Tibial artery (tissue), 4 donors: ENCODE results near the gene PXDC1.

Experiments
- DNase-seq, 2 donors: peaks; one replicate each; pipeline ENCODE4 v3.0.0-alpha.2; 2019
- H3K27ac ChIP-seq, 2 donors: fragments of 200-600 bp; sonication (generic) in 1 of 2; 1 replicate in 1 of 2; 2 replicates in 1 of 2; pipeline ENCODE4 v1.5.1; 2018 to 2019; ENCODE audit warnings: mild to moderate bottlenecking in 1 of 2
- H3K27me3 ChIP-seq, 2 donors: fragments of 200-600 bp; sonication (generic) in 1 of 2; one replicate each; pipeline versions ENCODE4 v1.5.1 to v1.6.0; 2016 to 2019
- H3K36me3 ChIP-seq, 3 donors: fragments of 200-600 bp; sonication (generic) in 2 of 3; one replicate each; pipeline ENCODE4 v1.5.1; 2016 to 2019; ENCODE audit warnings: mild to moderate bottlenecking in 2 of 3
- H3K4me1 ChIP-seq, 4 donors: fragments of 200-600 bp; sonication (generic) in 2 of 4; 1 replicate in 3 of 4; 2 replicates in 1 of 4; pipeline ENCODE4 v1.5.1; 2016 to 2019
- H3K4me3 ChIP-seq, 2 donors: fragments of 200-600 bp; sonication (generic) in 1 of 2; 1 replicate in 1 of 2; 2 replicates in 1 of 2; pipeline ENCODE4 v1.5.1; 2018 to 2019; ENCODE audit warnings: mild to moderate bottlenecking in 2 of 2
- H3K9me3 ChIP-seq, 3 donors: fragments of 200-600 bp; sonication (generic) in 1 of 3; one replicate each; pipeline ENCODE4 v1.5.1; 2016 to 2019
- intact Hi-C: fragments of 100-400 bp; cut with DNase I; formaldehyde crosslinking; loops from one replicate; pipeline ENCODE4 v1.15.0; 2023; ENCODE audit warnings: low total_unique reads
- TF ChIP-seq, protein P1 (sequence below), 2 experiments: fragments of 200-600 bp in 1 of 2; fragments of 450-650 bp in 1 of 2; IDR thresholded peaks; one replicate each; pipeline ENCODE4 v1.5.1; 2017 to 2019; ENCODE audit warnings: antibody characterized with exemption in 2 of 2, mild to moderate bottlenecking in 1 of 2, moderate library complexity in 1 of 2

PXDC1 gene

DNA sequence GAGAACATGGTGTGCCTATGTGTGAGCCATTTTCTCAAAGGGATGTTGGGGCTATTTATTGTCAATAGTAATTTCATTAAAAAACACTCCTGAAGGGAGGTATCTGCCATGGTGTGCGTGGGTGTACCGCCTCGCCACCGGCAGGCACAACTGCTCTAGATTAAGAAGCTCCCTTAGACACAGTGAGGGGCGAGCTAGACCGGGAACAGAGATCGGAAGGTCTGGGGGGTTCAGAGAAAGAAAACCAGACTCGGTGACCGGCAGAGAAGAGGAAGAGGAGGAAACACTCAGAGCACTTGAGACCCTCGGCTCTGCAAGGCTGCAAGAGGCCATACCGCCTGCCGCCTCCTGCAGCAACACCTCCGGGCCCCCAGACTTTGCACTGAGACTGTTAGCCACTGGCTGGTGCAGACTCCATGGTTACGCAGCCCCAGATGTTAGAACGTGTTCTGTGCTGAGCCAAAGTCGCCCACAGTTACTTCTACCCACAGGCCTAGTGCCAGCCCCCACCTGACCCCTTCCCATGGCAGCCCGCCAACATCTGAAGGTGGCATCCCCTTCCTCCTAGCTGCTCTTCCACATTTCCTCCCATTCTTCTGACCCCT, 18.1 kb downstream of the PXDC1 start:
- no peak overlapping the region for H3K4me3 ChIP-seq
- H3K27me3 ChIP-seq, result no peaks in the 10 kb centered on the region
- intact Hi-C loops, result loop anchor here (2.0 to 10.0 kb wide), 2 partner anchors 379 to 453 kb away; no protein-coding TSS in a partner anchor
- H3K9me3 ChIP-seq, result no peaks in the 10 kb centered on the region
- DNase-seq, result peak in 1 of 2 donors; percentile 19
- peaks cover 0 to 100% (median 75%) of the 10 kb centered on the region in 4 donors for H3K4me1 ChIP-seq
- H3K27ac ChIP-seq, result peak overlapping the region; percentile 62 to 75
- TF ChIP-seq, protein P1, sequence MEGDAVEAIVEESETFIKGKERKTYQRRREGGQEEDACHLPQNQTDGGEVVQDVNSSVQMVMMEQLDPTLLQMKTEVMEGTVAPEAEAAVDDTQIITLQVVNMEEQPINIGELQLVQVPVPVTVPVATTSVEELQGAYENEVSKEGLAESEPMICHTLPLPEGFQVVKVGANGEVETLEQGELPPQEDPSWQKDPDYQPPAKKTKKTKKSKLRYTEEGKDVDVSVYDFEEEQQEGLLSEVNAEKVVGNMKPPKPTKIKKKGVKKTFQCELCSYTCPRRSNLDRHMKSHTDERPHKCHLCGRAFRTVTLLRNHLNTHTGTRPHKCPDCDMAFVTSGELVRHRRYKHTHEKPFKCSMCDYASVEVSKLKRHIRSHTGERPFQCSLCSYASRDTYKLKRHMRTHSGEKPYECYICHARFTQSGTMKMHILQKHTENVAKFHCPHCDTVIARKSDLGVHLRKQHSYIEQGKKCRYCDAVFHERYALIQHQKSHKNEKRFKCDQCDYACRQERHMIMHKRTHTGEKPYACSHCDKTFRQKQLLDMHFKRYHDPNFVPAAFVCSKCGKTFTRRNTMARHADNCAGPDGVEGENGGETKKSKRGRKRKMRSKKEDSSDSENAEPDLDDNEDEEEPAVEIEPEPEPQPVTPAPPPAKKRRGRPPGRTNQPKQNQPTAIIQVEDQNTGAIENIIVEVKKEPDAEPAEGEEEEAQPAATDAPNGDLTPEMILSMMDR (IDR thresholded peaks at IDR 0.05), result no peak
- H3K36me3 ChIP-seq, result peaks cover 36 to 75% (median 59%) of the 10 kb centered on the region in 3 donors

DNA sequence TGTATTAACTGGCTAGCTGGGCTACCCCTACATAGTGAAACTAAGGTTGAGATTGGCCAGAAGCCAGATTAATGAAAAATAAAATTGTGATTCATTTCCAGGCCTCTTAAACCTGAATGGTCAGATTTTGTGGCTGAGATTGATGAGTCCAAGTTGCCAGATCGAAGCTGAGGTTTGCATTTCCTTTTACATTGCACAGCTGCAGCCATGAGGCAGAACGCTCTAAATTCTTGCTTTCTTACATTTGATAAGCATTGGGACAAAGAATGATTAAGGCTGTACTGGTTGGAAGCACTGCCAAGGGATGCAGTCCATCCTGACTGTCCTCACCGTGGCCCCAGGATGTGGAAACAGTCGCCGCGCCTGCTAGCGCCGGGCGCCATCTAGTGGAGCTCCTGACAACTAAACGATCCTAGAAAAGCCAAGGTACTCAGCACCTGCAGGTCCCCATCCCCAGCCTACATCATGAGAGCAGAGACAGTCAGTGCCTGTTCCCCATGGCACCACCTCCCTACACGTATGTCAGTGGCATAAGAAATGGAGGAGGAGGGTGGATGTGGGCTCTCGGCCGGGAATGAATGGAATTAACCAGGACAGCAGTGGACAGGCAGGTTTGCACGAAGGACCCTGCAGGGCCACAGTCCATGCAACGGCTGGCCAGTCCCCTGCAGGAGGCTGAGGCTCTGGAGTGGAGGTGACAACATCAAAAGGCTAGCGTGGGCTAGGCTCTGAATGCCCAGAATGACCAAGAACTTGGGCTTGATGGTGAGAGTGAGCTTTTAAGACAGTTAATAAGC, 19.0 kb downstream of the PXDC1 start:
- peaks cover 29 to 75% (median 63%) of the 10 kb centered on the region in 3 donors for H3K36me3 ChIP-seq

DNA sequence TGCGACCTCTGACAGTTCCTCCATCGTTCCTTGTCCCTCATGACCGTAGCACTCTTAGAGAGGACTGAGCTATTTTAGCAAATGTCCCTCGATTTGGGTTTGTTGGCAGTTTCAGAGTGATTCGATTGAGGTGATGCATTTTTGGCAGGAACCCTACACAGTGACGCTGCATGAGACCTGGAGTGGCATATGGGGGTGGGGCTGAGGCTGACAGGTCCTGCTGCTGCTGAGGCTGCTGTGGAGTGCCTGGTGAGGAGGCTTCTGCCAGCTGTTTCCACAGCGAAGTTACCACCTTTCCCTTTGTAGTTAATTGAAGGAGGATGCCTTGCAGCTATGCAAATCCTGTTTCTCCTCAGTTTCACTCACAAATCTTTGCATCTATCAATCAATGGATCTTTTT, 19.8 kb downstream of the PXDC1 start:
- TF ChIP-seq, protein P1 (IDR thresholded peaks at IDR 0.05), result no peak
- intact Hi-C loops, result loop anchor here (2.0 to 10.0 kb wide), 2 partner anchors 377 to 451 kb away; no protein-coding TSS in a partner anchor
- Histone ChIP-seq H3K36me3 (peaks cover 25 to 75% (median 63%) of the 10 kb centered on the region in 3 donors), H3K4me3 (no peak overlapping the region), H3K27ac (peak overlapping the region; percentile 41 to 75), H3K4me1 (peaks cover 0 to 100% (median 69%) of the 10 kb centered on the region in 4 donors), H3K27me3 (no peaks in the 10 kb centered on the region), H3K9me3 (no peaks in the 10 kb centered on the region)
- DNase-seq, result peak; percentile 19 to 71

More for the DNA sequence above, 19.0 kb downstream of the PXDC1 start:
- peaks cover 0 to 100% (median 68%) of the 10 kb centered on the region in 4 donors for H3K4me1 ChIP-seq
- H3K4me3 ChIP-seq, result peak overlapping the region in 1 of 2 donors; percentile 3
- peak; percentile 73 to 86 for DNase-seq
- H3K9me3 ChIP-seq, result no peaks in the 10 kb centered on the region
- intact Hi-C loops, result loop anchor here (2.0 to 10.0 kb wide), 2 partner anchors 378 to 452 kb away; no protein-coding TSS in a partner anchor
- no peaks in the 10 kb centered on the region for H3K27me3 ChIP-seq
- TF ChIP-seq, protein P1 (IDR thresholded peaks at IDR 0.05), result peak; percentile 86 to 87
- peak overlapping the region; percentile 62 to 75 for H3K27ac ChIP-seq

DNA sequence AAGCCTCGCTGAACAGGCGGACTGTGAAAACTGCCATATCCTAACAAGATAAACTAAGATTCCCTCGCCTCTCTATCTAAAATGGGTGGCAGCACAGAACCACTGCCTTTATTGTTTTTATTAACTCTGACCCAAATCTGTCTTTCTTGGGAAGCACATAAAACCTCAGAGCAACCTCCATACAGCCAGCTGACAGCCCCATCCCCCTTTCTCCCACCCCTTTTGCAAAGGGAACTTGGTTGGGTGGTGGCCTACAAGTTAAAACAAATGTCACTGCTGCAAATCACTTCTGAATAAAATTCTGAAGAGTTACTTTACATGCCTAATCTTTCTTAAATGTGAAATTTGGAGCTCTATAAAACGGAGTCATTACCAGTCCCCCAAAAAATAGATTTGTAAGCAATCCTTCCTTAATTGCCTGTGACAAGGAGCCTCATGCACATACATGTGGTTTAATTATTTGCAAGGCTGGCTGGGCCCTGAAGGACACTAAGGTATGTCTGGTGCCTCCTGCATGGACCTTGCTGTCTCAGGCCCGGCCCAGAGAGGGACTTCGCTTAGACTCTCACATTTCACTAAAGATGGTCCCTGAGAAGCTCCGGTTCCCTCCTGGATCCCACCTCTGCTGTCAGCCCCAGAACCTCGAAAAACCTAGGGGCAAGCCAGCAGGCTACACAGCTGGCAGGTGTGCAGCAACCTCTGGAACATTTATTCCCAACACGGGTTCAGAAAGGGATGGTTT, 21.7 kb downstream of the PXDC1 start:
- Histone ChIP-seq H3K27ac (peak overlapping the region; percentile 34 to 75), H3K27me3 (no peaks in the 10 kb centered on the region), H3K4me1 (peaks cover 0 to 100% (median 82%) of the 10 kb centered on the region in 4 donors), H3K4me3 (no peak overlapping the region), H3K9me3 (no peaks in the 10 kb centered on the region), H3K36me3 (peaks cover 10 to 75% (median 60%) of the 10 kb centered on the region in 3 donors)
- peak in 1 of 2 donors; percentile 37 for DNase-seq
- intact Hi-C loops, result loop anchor here (5.0 to 10.0 kb wide), 2 partner anchors 272 to 375 kb away; partner anchors contain the start of gene SLC22A23
- TF ChIP-seq, protein P1 (IDR thresholded peaks at IDR 0.05), result no peak

DNA sequence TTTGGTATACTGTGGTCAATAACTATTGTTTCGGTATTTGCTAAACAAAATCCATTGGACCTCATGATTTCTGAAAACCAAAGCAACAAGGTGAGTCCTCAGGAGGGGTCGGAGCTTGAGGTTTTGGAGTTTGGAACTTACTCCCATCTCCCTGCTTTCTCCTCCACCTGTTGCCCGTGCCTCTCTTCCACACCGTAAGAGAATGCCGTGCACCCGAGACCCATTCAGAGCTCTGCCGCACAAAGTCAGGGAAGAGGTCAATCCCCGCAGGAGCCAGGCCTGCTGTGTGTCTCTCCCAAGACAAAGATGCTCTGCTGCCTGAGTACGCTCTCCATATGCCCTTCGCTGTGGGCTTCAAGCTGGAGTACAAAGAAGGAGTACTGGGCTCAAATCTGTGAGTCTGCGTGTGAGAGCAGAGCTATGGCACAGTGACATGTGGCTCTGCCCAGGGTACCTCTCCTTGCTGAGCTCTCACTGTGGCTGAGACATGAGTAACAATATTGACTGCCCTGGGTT, 23.9 kb downstream of the PXDC1 start:
- Histone ChIP-seq H3K4me3 (no peak overlapping the region), H3K9me3 (no peaks in the 10 kb centered on the region), H3K36me3 (peaks cover 19 to 75% (median 66%) of the 10 kb centered on the region in 3 donors), H3K27me3 (no peaks in the 10 kb centered on the region), H3K4me1 (peaks cover 0 to 100% (median 82%) of the 10 kb centered on the region in 4 donors), H3K27ac (peak overlapping the region; percentile 64 to 75)
- peak in 1 of 2 donors; percentile 39 for DNase-seq
- TF ChIP-seq, protein P1 (IDR thresholded peaks at IDR 0.05), result no peak
- intact Hi-C loops, result loop anchor here (5.0 kb wide), 1 partner anchor 270 kb away; the partner anchor contains the start of gene SLC22A23
